B cell (primary cell): ENCODE data around the gene AOAH. TPM values are rescaled to one million over a fixed set of nuclear protein-coding genes. Genes with fewer than 3 reads are reported as not detected.

Source experiments
- ATAC-seq: fragments of 200-7000 bp; cut with Tn5 transposase; one replicate; pipeline ENCODE4 v1.10.0; 2021; ENCODE audit warnings: low read depth, mild to moderate bottlenecking, moderate number of reproducible peaks, moderate library complexity
- CTCF ChIA-PET: fragments of 350-600 bp; sonication (Branson Sonifier 250); formaldehyde crosslinking; loops from one replicate; lab custom pipeline; 2021; ENCODE audit warnings: antibody characterized with exemption, inconsistent platforms; lab: Charles Lee
- POLR2A ChIA-PET: fragments of 350-600 bp; sonication (Branson Sonifier 250); formaldehyde crosslinking; loops from one replicate; lab custom pipeline; 2021; ENCODE audit warnings: antibody characterized with exemption; lab: Charles Lee
- DNase-seq: peaks from one replicate; pipeline ENCODE4 v3.0.0; 2013
- H2AFZ ChIP-seq: 2 replicates; pipeline ENCODE4 v1.6.1; 2012; ENCODE audit warnings: mild to moderate bottlenecking, low read depth, low read length; ENCODE audit not compliant: insufficient read depth, poor library complexity, severe bottlenecking
- H3K27ac ChIP-seq, 2 donors: 1 replicate in 1 of 2; 2 replicates in 1 of 2; pipeline ENCODE4 v1.5.1; 2012 to 2013; ENCODE audit warnings: low read length in 2 of 2, mild to moderate bottlenecking in 2 of 2, moderate library complexity in 1 of 2
- H3K27me3 ChIP-seq, 4 experiments: fragments of 200-600 bp in 1 of 4; sonication (generic) in 1 of 4; replicated peaks in 1 of 4; 1 replicate in 2 of 4; 2 replicates in 2 of 4; pipeline versions ENCODE4 v1.6.1 to v1.7.0; 2013 to 2016; ENCODE audit warnings: low read length in 3 of 4, mild to moderate bottlenecking in 2 of 4, mixed read lengths in 1 of 4, moderate library complexity in 1 of 4; ENCODE audit not compliant: insufficient read depth in 4 of 4, control insufficient read depth in 3 of 4; ENCODE audit errors: control extremely low read depth in 1 of 4
- H3K36me3 ChIP-seq, 2 experiments: replicated peaks in 1 of 2; 1 replicate in 1 of 2; 2 replicates in 1 of 2; pipeline versions ENCODE4 v1.6.1 to v1.7.1; 2013; ENCODE audit warnings: low read length in 1 of 2; ENCODE audit not compliant: insufficient read depth in 2 of 2, control insufficient read depth in 1 of 2; ENCODE audit errors: control extremely low read depth in 1 of 2, extremely low read depth in 1 of 2
- H3K4me1 ChIP-seq, 2 donors: fragments of 200-600 bp in 1 of 2; sonication (generic) in 1 of 2; 1 replicate in 1 of 2; 2 replicates in 1 of 2; pipeline versions ENCODE4 v1.5.1 to v1.6.1; 2013 to 2017; ENCODE audit warnings: low read length in 2 of 2; ENCODE audit not compliant: control insufficient read depth in 2 of 2, insufficient read depth in 2 of 2
- H3K4me2 ChIP-seq: replicated peaks from 2 replicates; pipeline ENCODE3; 2012; ENCODE audit warnings: mild to moderate bottlenecking, low read depth, low read length; ENCODE audit not compliant: poor library complexity, severe bottlenecking
- H3K4me3 ChIP-seq, 5 experiments: fragments of 200-600 bp in 1 of 5; sonication (generic) in 1 of 5; 1 replicate in 3 of 5; 2 replicates in 2 of 5; pipeline versions ENCODE4 v1.5.1 to v1.7.0; 2011 to 2016; ENCODE audit warnings: low read length in 4 of 5, mild to moderate bottlenecking in 4 of 5, low read depth in 2 of 5, control low read depth in 1 of 5, moderate library complexity in 1 of 5; ENCODE audit not compliant: insufficient read depth in 1 of 5; ENCODE audit errors: control extremely low read depth in 1 of 5, extremely low read depth in 1 of 5
- H3K79me2 ChIP-seq: fragments of 200-600 bp; sonication (generic); one replicate; pipeline ENCODE4 v1.6.0; 2016; ENCODE audit warnings: low read length; ENCODE audit not compliant: control insufficient read depth, insufficient read depth
- H3K9ac ChIP-seq: fragments of 200-600 bp; sonication (generic); 2 replicates; pipeline ENCODE4 v1.6.1; 2017; ENCODE audit warnings: mild to moderate bottlenecking, low read length, moderate library complexity
- H3K9me3 ChIP-seq, 3 donors: one replicate each; pipeline versions ENCODE4 v1.6.1 to v1.7.1; 2013; ENCODE audit warnings: low read length in 2 of 3; ENCODE audit not compliant: control insufficient read depth in 2 of 3, insufficient read depth in 1 of 3; ENCODE audit errors: control extremely low read depth in 1 of 3
- H4K20me1 ChIP-seq: 2 replicates; pipeline ENCODE4 v1.6.0; 2012; ENCODE audit warnings: mild to moderate bottlenecking, low read length; ENCODE audit not compliant: insufficient read depth, control insufficient read depth, poor library complexity, severe bottlenecking
- H3K27ac Mint-ChIP-seq: one replicate; pipeline ENCODE4 v1.8.0; 2021; ENCODE audit warnings: mixed read lengths
- H3K27me3 Mint-ChIP-seq: one replicate; pipeline ENCODE4 v1.8.0; 2021; ENCODE audit warnings: mixed read lengths
- H3K4me1 Mint-ChIP-seq: one replicate; pipeline ENCODE4 v1.8.0; 2021; ENCODE audit warnings: mixed read lengths
- H3K4me3 Mint-ChIP-seq: one replicate; pipeline ENCODE4 v1.8.0; 2021; ENCODE audit warnings: mixed read lengths
- H3K9me3 Mint-ChIP-seq: one replicate; pipeline ENCODE4 v1.8.0; 2022; ENCODE audit warnings: mixed read lengths; ENCODE audit not compliant: insufficient read depth
- EZH2 ChIP-seq: IDR thresholded peaks from 2 replicates; pipeline ENCODE4 v1.6.1; 2012; ENCODE audit warnings: borderline replicate concordance, low read depth, mild to moderate bottlenecking, moderate library complexity, low read length; ENCODE audit not compliant: insufficient read depth, poor library complexity, severe bottlenecking
- WGBS: methylation state at CpG from one replicate; pipeline ENCODE4 v1.1.5; 2013; ENCODE audit warnings: missing lambda C conversion rate; ENCODE audit not compliant: insufficient coverage; 5-methylcytosine and 5-hydroxymethylcytosine counted together
- intact Hi-C: fragments of 100-400 bp; cut with micrococcal nuclease; formaldehyde crosslinking; loops from one replicate; pipeline ENCODE4 v1.10.0; 2022
- polyA plus RNA-seq: library from polyadenylated mRNA; depleted of rRNA; stranded (reverse); fragments of >200 nt; gene quantifications from 2 replicates; pipeline ENCODE4 v1.2.3, GENCODE V29; 2012
- total RNA-seq, 2 donors: library from RNA; stranded (reverse); fragments of 120-200 nt in 1 of 2; gene quantifications; 1 replicate in 1 of 2; 2 replicates in 1 of 2; pipeline versions ENCODE4 v1.2.3 to v1.2.4, GENCODE V29; 2013 to 2022
- TF ChIP-seq, protein P1 (sequence below): fragments of 200-600 bp; IDR thresholded peaks from one replicate; pipeline ENCODE4 v1.8.0; 2022; ENCODE audit warnings: antibody characterized with exemption, mild to moderate bottlenecking

The AOAH gene
- total and polyA plus RNA-seq, 2 donors (not counting 1 experiment from before 2014, with no cell fraction given), result 2.6 to 5.0 TPM

GRCh38 chr7:36621396-36621795, 102.9 kb downstream of the AOAH start:
- POLR2A ChIA-PET, result no interaction called here
- Histone ChIP-seq H3K79me2 (no peaks in the 10 kb centered on the region), H3K4me1 (peaks cover 35 to 39% of the 10 kb centered on the region in 2 donors), H3K27me3 (no peaks in the 10 kb centered on the region), H3K36me3 (no peaks in the 10 kb centered on the region), H3K9ac (no peak overlapping the region), H3K4me2 (peak overlapping the region; percentile 16), H3K4me3 (no peak overlapping the region), H3K9me3 (no peaks in the 10 kb centered on the region), H3K27ac (no peak overlapping the region), H4K20me1 (no peaks in the 10 kb centered on the region), H2AFZ (no peak overlapping the region)
- TF ChIP-seq EZH2, result no peak
- TF ChIP-seq, protein P1, sequence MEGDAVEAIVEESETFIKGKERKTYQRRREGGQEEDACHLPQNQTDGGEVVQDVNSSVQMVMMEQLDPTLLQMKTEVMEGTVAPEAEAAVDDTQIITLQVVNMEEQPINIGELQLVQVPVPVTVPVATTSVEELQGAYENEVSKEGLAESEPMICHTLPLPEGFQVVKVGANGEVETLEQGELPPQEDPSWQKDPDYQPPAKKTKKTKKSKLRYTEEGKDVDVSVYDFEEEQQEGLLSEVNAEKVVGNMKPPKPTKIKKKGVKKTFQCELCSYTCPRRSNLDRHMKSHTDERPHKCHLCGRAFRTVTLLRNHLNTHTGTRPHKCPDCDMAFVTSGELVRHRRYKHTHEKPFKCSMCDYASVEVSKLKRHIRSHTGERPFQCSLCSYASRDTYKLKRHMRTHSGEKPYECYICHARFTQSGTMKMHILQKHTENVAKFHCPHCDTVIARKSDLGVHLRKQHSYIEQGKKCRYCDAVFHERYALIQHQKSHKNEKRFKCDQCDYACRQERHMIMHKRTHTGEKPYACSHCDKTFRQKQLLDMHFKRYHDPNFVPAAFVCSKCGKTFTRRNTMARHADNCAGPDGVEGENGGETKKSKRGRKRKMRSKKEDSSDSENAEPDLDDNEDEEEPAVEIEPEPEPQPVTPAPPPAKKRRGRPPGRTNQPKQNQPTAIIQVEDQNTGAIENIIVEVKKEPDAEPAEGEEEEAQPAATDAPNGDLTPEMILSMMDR, result no peak
- no peak for DNase-seq
- H3K4me1 Mint-ChIP-seq, result peaks cover 42% of the 10 kb centered on the region
- no peaks in the 10 kb centered on the region for H3K27me3 Mint-ChIP-seq
- intact Hi-C loops, result no loop called here
- 59% methylated on average over 9 of the region's 10 CpGs for WGBS
- ATAC-seq, result no peak
- no peaks in the 10 kb centered on the region for H3K9me3 Mint-ChIP-seq
- no peak overlapping the region for H3K27ac Mint-ChIP-seq
- no peak overlapping the region for H3K4me3 Mint-ChIP-seq
- CTCF ChIA-PET, result no interaction called here

DNA sequence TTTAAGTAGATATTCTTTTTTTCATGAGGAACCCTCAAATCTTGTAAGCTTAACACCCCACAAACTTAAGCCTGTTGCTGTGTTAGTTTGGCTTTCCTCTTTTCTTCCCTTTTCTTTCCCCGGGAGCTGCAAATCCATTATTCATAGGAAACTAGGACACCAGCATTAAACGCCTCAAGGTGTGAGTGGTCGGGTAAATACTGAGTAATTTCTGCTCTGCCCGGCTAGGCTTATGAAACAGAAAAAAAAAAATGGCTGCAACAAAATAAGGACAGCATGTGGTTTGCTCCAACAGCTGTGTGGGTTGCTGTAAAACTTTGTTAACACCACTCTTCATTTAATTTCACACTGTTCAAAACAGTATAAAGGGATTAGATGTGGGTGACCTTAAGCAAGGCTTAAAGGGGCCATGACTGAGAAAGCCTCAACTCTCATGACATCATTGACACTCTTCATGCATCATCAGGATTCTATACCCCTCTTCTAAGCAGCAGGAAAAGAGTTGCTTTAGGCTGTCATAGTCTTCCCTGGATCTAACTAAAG, 104.1 kb downstream of the AOAH start:
- Mint-ChIP-seq H3K9me3 (no peaks in the 10 kb centered on the region), H3K4me1 (peaks cover 35% of the 10 kb centered on the region), H3K27me3 (no peaks in the 10 kb centered on the region), H3K4me3 (no peak overlapping the region), H3K27ac (no peak overlapping the region)
- no peak overlapping the region for H3K9ac ChIP-seq
- H4K20me1 ChIP-seq, result no peaks in the 10 kb centered on the region
- H3K79me2 ChIP-seq, result no peaks in the 10 kb centered on the region
- H3K27ac ChIP-seq, result no peak overlapping the region
- DNase-seq, result no peak
- ChIA-PET CTCF (no interaction called here), POLR2A (no interaction called here)
- no peak overlapping the region for H3K4me3 ChIP-seq
- TF ChIP-seq, protein P1, result no peak
- no peak for TF ChIP-seq EZH2
- H3K4me2 ChIP-seq, result no peak overlapping the region
- H3K9me3 ChIP-seq, result no peaks in the 10 kb centered on the region
- intact Hi-C loops, result no loop called here
- H2AFZ ChIP-seq, result no peak overlapping the region
- WGBS, result no CpG with 5 or more reads among the region's 4 CpGs
- H3K36me3 ChIP-seq, result no peaks in the 10 kb centered on the region
- no peaks in the 10 kb centered on the region for H3K27me3 ChIP-seq
- no peak for ATAC-seq
- peaks cover 33 to 34% of the 10 kb centered on the region in 2 donors for H3K4me1 ChIP-seq
